Osteocyte (in vitro differentiated cells): ENCODE results near the gene IAH1. TPM values are rescaled to one million over a fixed set of nuclear protein-coding genes. Genes with fewer than 3 reads are reported as not detected.

Experiments used
- DNase-seq: peaks from one replicate; pipeline ENCODE4 v3.0.0; 2021; ENCODE audit warnings: mixed read lengths; ENCODE audit not compliant: unreplicated experiment; ENCODE audit errors: extremely low spot score
- H3K27ac Mint-ChIP-seq: one replicate; pipeline ENCODE4 v1.8.0; 2021; ENCODE audit warnings: mild to moderate bottlenecking, mixed read lengths; ENCODE audit not compliant: unreplicated experiment
- H3K27me3 Mint-ChIP-seq: one replicate; pipeline ENCODE4 v1.8.0; 2021; ENCODE audit warnings: mixed read lengths; ENCODE audit not compliant: unreplicated experiment
- H3K36me3 Mint-ChIP-seq: one replicate; pipeline ENCODE4 v1.8.0; 2021; ENCODE audit warnings: mixed read lengths; ENCODE audit not compliant: unreplicated experiment
- H3K4me1 Mint-ChIP-seq: one replicate; pipeline ENCODE4 v1.8.0; 2021; ENCODE audit warnings: mixed read lengths; ENCODE audit not compliant: unreplicated experiment
- H3K4me3 Mint-ChIP-seq: one replicate; pipeline ENCODE4 v1.8.0; 2021; ENCODE audit warnings: mild to moderate bottlenecking, moderate library complexity, mixed read lengths; ENCODE audit not compliant: unreplicated experiment
- H3K9me3 Mint-ChIP-seq: one replicate; pipeline ENCODE4 v1.8.0; 2021; ENCODE audit warnings: mixed read lengths; ENCODE audit not compliant: unreplicated experiment
- CTCF ChIP-seq: fragments of 200-600 bp; sonication (generic); IDR thresholded peaks from 2 replicates; pipeline ENCODE4 v1.5.0; 2021; ENCODE audit warnings: antibody characterized with exemption, mild to moderate bottlenecking, moderate library complexity
- long read RNA-seq: library from polyadenylated mRNA; unstranded; transcript quantifications from one replicate; pipeline ENCODE4 v2.0.0, GENCODE V29; 2021
- total RNA-seq: library from RNA; stranded (reverse); gene quantifications from 2 replicates; pipeline ENCODE4 v1.2.1, GENCODE V29; 2021

The IAH1 gene
- total RNA-seq, result 68.7 and 71.6 TPM in 2 replicates
- long read RNA-seq, transcript IAH1-215 (6 exons, 1,266 nt), result major isoform, 94 of 122 reads
- long read RNA-seq, transcript IAH1-202 (5 exons, 2,137 nt), result minor isoform, 9 of 122 reads
- long read RNA-seq, partial matches to known transcripts, result 6 of 122 reads
- long read RNA-seq, other reads (novel, unspliced or antisense), result 11 of 122 reads

- Mint-ChIP-seq H3K9me3 (no peaks in the 10 kb centered on the region), H3K4me1 (peaks cover 30% of the 10 kb centered on the region), H3K27ac (peak within 1 kb of the TSS; percentile 78), H3K27me3 (no peaks in the 10 kb centered on the region), H3K36me3 (peaks cover 22% of the 10 kb centered on the region), H3K4me3 (peak within 1 kb of the TSS; percentile 74)
- peak; percentile 12 for TF ChIP-seq CTCF
- no peak for DNase-seq
Measured at GRCh38 chr2:9474361-9475057, at the start of gene IAH1. IAH1 (plus strand) TSS chr2:9474551; CDS start chr2:9474567, 16 bp downstream.

GRCh38 chr2:9428965-9429577 is 45.3 kb upstream of the IAH1 start:
- no peak for DNase-seq
- H3K4me1 Mint-ChIP-seq, result no peaks in the 10 kb centered on the region
- H3K27ac Mint-ChIP-seq, result no peak overlapping the region
- no peak for TF ChIP-seq CTCF
- no peaks in the 10 kb centered on the region for H3K9me3 Mint-ChIP-seq
- H3K36me3 Mint-ChIP-seq, result peaks cover 37% of the 10 kb centered on the region
- no peaks in the 10 kb centered on the region for H3K27me3 Mint-ChIP-seq
- H3K4me3 Mint-ChIP-seq, result no peak overlapping the region

GRCh38 chr2:9430316-9431293 is 43.7 kb upstream of the IAH1 start:
- no peaks in the 10 kb centered on the region for H3K27me3 Mint-ChIP-seq

GRCh38 chr2:9434489-9434888 is 39.9 kb upstream of the IAH1 start:
- Mint-ChIP-seq H3K4me1 (no peaks in the 10 kb centered on the region), H3K36me3 (peaks cover 56% of the 10 kb centered on the region), H3K27me3 (no peaks in the 10 kb centered on the region), H3K9me3 (no peaks in the 10 kb centered on the region), H3K4me3 (no peak overlapping the region), H3K27ac (no peak overlapping the region)
- TF ChIP-seq CTCF, result no peak
- no peak for DNase-seq

More at GRCh38 chr2:9430316-9431293, 43.7 kb upstream of the IAH1 start:
- no peaks in the 10 kb centered on the region for H3K4me1 Mint-ChIP-seq
- H3K36me3 Mint-ChIP-seq, result peaks cover 43% of the 10 kb centered on the region
- no peak overlapping the region for H3K4me3 Mint-ChIP-seq
- H3K9me3 Mint-ChIP-seq, result no peaks in the 10 kb centered on the region
- no peak for TF ChIP-seq CTCF
- DNase-seq, result no peak
- no peak overlapping the region for H3K27ac Mint-ChIP-seq
